H1 (cell line): ENCODE results near the gene BABAM2. TPM values are rescaled to one million over a fixed set of nuclear protein-coding genes. Genes with fewer than 3 reads are reported as not detected.

ENCODE experiments used
- BACH1 ChIP-seq: IDR thresholded peaks from 2 replicates; pipeline ENCODE4 v1.6.1; 2012; ENCODE audit warnings: low read length, improper control_type of control experiment
- CHD2 ChIP-seq: IDR thresholded peaks from 2 replicates; pipeline ENCODE4 v1.6.1; 2012; ENCODE audit warnings: low read length, improper control_type of control experiment
- CHD7 ChIP-seq: fragments of 300-600 bp; sonication (generic); IDR thresholded peaks from 2 replicates; pipeline ENCODE4 v1.7.1; 2012; ENCODE audit warnings: low read length, moderate library complexity, mild to moderate bottlenecking, inconsistent platforms; ENCODE audit not compliant: insufficient replicate concordance
- CREB1 ChIP-seq: IDR thresholded peaks from 2 replicates; pipeline ENCODE4 v1.6.1; 2012; ENCODE audit warnings: inconsistent platforms
- CTBP2 ChIP-seq: IDR thresholded peaks from 2 replicates; pipeline ENCODE4 v1.7.0; 2011; ENCODE audit warnings: borderline replicate concordance, mild to moderate bottlenecking, moderate library complexity, mixed read lengths, low read length; ENCODE audit not compliant: insufficient read depth, insufficient read length
- POU5F1 ChIP-seq: IDR thresholded peaks from 2 replicates; pipeline ENCODE4 v1.6.1; 2011; ENCODE audit warnings: low read depth, mild to moderate bottlenecking, low read length, moderate library complexity
- YY1 ChIP-seq: IDR thresholded peaks from 2 replicates; pipeline ENCODE4 v1.6.1; 2011; ENCODE audit warnings: low read depth, mild to moderate bottlenecking, low read length
- polyA plus RNA-seq, 7 experiments: library from polyadenylated mRNA; depleted of rRNA in 3 of 7; stranded (reverse) in 5 of 7; unstranded in 2 of 7; fragments of >200 nt in 5 of 7; fragments of 200-250 nt in 2 of 7; gene quantifications; 1 replicate in 5 of 7; 2 replicates in 1 of 7; 4 replicates in 1 of 7; pipeline versions ENCODE4 v1.2.1 to v1.2.3, GENCODE V29; 2011 to 2013; ENCODE audit warnings: missing spikeins in 2 of 7, mixed read lengths in 2 of 7
- total RNA-seq: library from RNA; stranded (reverse); fragmentation: NEBNext Ultra II Directional; extraction: Animal tissue kit (Norgen Biotek cat#: 25700); gene quantifications from 2 replicates; pipeline ENCODE4 v1.2.1, GENCODE V29; 2021

Gene BABAM2
- total and polyA plus RNA-seq, 2 of the 8 experiments (the other 6 are each of a cell fraction or from before 2014, with no cell fraction given) = 15.8 to 20.9 TPM

GRCh38 chr2:27954221-27954673, 63.7 kb downstream of the BABAM2 start (continued):
- no peak for TF ChIP-seq CHD7
- TF ChIP-seq CREB1 = no peak
- no peak for TF ChIP-seq CTBP2
- no peak for TF ChIP-seq BACH1
- no peak for TF ChIP-seq POU5F1
- no peak for TF ChIP-seq CHD2
- TF ChIP-seq YY1 = no peak
